ENCODE data around the gene ATP6V0C. TPM values are rescaled to one million over a fixed set of nuclear protein-coding genes. Genes with fewer than 3 reads are reported as not detected.

Gene ATP6V0C
- total RNA-seq, 1 experiment from 2014 or later = 249 TPM

DNA sequence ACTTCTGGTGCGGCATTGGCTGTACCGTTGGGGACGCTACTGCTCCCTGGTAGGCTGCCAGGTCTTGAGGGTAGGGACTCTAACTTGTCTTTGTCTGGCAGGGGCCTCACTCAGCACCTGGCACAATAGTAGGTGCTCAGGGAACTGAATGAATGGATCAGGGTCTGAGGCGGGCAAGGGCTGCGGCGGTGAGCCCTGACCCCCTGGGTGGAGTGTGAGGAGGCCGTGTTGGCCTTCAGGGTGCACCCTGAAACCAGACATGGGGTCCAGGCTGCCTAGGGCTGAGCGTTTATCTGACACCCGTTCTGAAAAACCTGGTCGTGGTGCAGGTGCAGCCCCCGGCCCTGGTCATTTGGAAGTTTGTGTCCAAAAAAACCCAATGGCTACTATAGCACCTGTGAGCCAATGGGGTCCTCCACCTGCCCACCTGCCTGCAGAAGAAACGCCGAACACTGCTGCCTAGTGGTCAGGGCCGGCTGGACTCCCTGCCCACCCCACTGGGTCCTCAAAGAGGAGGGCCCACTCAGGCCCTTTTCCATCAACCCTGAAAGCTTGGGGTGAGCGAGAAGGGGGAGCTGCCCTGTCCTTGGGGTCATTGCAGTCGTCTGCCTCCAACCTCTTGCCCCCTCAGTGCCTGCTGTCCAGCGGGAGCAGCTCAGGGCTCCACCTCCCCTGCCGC lies 4.9 kb upstream of the ATP6V0C start:
- no peaks in the 10 kb centered on the region for H3K9me2 ChIP-seq (ENCODE audit: insufficient read depth)
- H3K9me3 ChIP-seq (ENCODE audit: insufficient read depth, low read depth) = no peaks in the 10 kb centered on the region
- no peak overlapping the region for H3K4me3 ChIP-seq
- no peaks in the 10 kb centered on the region for H3K36me3 ChIP-seq (ENCODE audit: low read depth)
- intact Hi-C loops (cut with micrococcal nuclease; ENCODE audit: unreplicated experiment) = no loop called here
- H2AFZ ChIP-seq = no peak overlapping the region
- peaks cover 16% of the 10 kb centered on the region; the same call in 1 of the 2 replicates for H3F3A ChIP-seq (ENCODE audit: insufficient read depth, low read depth)
- TF ChIP-seq EZH2 (IDR thresholded peaks at IDR 0.05; ENCODE audit: low read depth) = no peak
- TF ChIP-seq, protein P1, sequence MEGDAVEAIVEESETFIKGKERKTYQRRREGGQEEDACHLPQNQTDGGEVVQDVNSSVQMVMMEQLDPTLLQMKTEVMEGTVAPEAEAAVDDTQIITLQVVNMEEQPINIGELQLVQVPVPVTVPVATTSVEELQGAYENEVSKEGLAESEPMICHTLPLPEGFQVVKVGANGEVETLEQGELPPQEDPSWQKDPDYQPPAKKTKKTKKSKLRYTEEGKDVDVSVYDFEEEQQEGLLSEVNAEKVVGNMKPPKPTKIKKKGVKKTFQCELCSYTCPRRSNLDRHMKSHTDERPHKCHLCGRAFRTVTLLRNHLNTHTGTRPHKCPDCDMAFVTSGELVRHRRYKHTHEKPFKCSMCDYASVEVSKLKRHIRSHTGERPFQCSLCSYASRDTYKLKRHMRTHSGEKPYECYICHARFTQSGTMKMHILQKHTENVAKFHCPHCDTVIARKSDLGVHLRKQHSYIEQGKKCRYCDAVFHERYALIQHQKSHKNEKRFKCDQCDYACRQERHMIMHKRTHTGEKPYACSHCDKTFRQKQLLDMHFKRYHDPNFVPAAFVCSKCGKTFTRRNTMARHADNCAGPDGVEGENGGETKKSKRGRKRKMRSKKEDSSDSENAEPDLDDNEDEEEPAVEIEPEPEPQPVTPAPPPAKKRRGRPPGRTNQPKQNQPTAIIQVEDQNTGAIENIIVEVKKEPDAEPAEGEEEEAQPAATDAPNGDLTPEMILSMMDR (conservative IDR thresholded peaks at IDR 0.05) = no peak
- H3K27ac ChIP-seq = no peak overlapping the region
- CTCF ChIA-PET = interaction anchor here (0.5 kb wide), 1 partner anchor 80 kb away, joined by 5 read pairs; no protein-coding TSS in a partner anchor
- no peaks in the 10 kb centered on the region for H3K27me3 ChIP-seq (ENCODE audit: insufficient read depth, low read depth)
- no peaks in the 10 kb centered on the region for H4K20me1 ChIP-seq (ENCODE audit: insufficient read depth)
- POLR2A ChIA-PET (ENCODE audit: unreplicated experiment) = no interaction called here
- H3K79me2 ChIP-seq (ENCODE audit: low read depth) = peaks cover 1% of the 10 kb centered on the region
- no peak overlapping the region for H3K4me2 ChIP-seq
- DNase-seq = no peak
- BruUV-seq (replicated peaks) = no TSS peak
- H3K4me1 ChIP-seq (replicated peaks; ENCODE audit: insufficient read depth) = peaks cover 5% of the 10 kb centered on the region

DNA sequence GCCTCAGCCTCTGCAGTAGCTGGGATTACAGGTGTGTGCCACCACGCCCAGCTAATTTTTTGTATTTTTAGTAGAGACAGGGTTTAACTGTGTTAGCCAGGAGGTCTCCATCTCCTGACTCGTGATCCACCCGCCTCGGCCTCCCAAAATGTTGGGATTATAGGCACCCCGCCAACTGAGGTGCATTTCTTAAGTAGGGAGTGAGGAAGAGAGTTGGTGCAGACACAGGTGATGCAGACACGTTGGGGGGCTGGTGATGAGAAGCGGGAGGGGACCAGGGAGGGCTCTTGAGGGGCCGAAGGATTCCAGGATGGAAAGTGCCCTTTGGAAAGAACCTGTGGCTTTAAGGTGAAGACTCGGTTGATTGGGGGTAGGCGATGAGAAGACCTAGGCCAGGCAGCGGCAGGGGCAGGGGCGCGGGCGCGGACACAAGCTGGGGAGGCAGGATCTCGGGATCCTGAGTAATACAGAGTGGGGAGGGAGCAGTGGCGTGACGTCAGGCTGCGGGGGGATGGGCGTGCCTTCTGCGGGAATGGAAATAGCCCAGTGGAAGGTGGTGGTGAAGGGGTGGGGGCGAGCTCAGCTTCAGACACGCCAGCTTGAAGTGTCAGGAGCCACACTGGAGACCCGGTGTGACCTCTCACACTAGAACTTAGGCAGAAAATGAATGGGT lies 2.5 kb upstream of the ATP6V0C start:
- TF ChIP-seq EZH2 (IDR thresholded peaks at IDR 0.05; ENCODE audit: low read depth) = no peak
- TF ChIP-seq, protein P1 (conservative IDR thresholded peaks at IDR 0.05) = no peak
- no peak overlapping the region for H3K27ac ChIP-seq
- no peak for DNase-seq
- no peaks in the 10 kb centered on the region for H3K9me3 ChIP-seq (ENCODE audit: insufficient read depth, low read depth)
- H4K20me1 ChIP-seq (ENCODE audit: insufficient read depth) = peaks cover 18% of the 10 kb centered on the region
- H3K4me3 ChIP-seq = no peak overlapping the region
- no TSS peak for BruUV-seq (replicated peaks)
- ChIA-PET POLR2A (ENCODE audit: unreplicated experiment) (no interaction called here), CTCF (no interaction called here)
- peaks cover 18% of the 10 kb centered on the region for H3K4me1 ChIP-seq (replicated peaks; ENCODE audit: insufficient read depth)
- no peaks in the 10 kb centered on the region for H3K9me2 ChIP-seq (ENCODE audit: insufficient read depth)
- peaks cover 7% of the 10 kb centered on the region; the same call in 1 of the 2 replicates for H3F3A ChIP-seq (ENCODE audit: insufficient read depth, low read depth)
- H3K79me2 ChIP-seq (ENCODE audit: low read depth) = peaks cover 24% of the 10 kb centered on the region
- no peaks in the 10 kb centered on the region for H3K36me3 ChIP-seq (ENCODE audit: low read depth)
- H2AFZ ChIP-seq = no peak overlapping the region
- no peak overlapping the region for H3K4me2 ChIP-seq
- H3K27me3 ChIP-seq (ENCODE audit: insufficient read depth, low read depth) = no peaks in the 10 kb centered on the region
- intact Hi-C loops (cut with micrococcal nuclease; ENCODE audit: unreplicated experiment) = no loop called here

DNA sequence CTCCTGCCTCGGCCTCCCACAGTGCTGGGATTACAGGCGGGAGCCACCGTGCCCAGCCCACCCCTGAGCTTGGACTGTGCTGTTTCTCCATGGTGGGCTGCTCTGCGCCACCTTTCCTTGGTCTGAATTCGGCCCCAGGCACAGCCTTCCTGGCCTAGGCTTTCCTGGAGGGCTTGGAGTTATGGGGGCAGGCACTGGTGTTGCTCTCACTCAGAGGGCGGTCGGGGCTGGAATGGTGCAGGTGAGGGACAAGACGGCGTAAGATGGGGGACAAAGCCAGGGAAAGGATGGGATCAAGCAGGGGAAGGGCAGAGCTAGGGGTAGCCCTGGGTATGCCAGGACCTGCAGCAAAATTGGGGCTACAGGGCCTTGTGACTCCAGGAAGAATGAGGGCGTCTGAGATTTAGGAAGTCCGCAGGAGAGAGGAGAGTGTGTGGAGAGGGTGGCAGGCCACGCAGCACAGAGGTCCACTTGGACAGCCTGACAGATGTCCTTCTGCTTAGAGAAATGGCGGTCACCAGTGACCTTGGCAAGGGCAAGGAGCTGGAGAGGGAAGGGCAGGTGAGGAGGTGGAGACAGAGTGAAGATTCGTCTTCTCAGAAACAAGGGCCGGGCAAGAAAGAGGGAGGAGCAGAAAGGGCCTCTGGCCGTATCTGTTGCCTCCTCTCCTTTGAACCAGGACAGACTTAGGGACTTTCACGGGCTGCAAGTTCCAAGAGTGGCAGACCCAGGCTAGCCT lies 1.6 kb upstream of the ATP6V0C start:
- Histone ChIP-seq H3F3A (ENCODE audit: insufficient read depth, low read depth) (peaks cover 7% of the 10 kb centered on the region; the same call in 1 of the 2 replicates), H3K79me2 (ENCODE audit: low read depth) (peaks cover 33% of the 10 kb centered on the region), H3K4me2 (no peak overlapping the region), H3K9me3 (ENCODE audit: insufficient read depth, low read depth) (no peaks in the 10 kb centered on the region), H3K36me3 (ENCODE audit: low read depth) (no peaks in the 10 kb centered on the region), H3K27ac (no peak overlapping the region), H3K4me1 (replicated peaks; ENCODE audit: insufficient read depth) (peaks cover 22% of the 10 kb centered on the region), H3K4me3 (no peak overlapping the region), H4K20me1 (ENCODE audit: insufficient read depth) (peaks cover 27% of the 10 kb centered on the region), H3K27me3 (ENCODE audit: insufficient read depth, low read depth) (no peaks in the 10 kb centered on the region), H2AFZ (no peak overlapping the region), H3K9me2 (ENCODE audit: insufficient read depth) (no peaks in the 10 kb centered on the region)
- ChIA-PET CTCF (no interaction called here), POLR2A (ENCODE audit: unreplicated experiment) (interaction anchor here (0.6 kb wide), 1 partner anchor 70 kb away, joined by 11 read pairs; no protein-coding TSS in a partner anchor)
- TF ChIP-seq, protein P1 (conservative IDR thresholded peaks at IDR 0.05) = no peak
- no peak for TF ChIP-seq EZH2 (IDR thresholded peaks at IDR 0.05; ENCODE audit: low read depth)
- DNase-seq = no peak
- intact Hi-C loops (cut with micrococcal nuclease; ENCODE audit: unreplicated experiment) = no loop called here
- no TSS peak for BruUV-seq (replicated peaks)

Measured in PC-9 (cell line).